Activated T-helper 1 cell treated with anti-CD3 and anti-CD28 coated beads, Interleukin-2, amount 50 U/mL, for 16 hours (primary cell): ENCODE data around the gene LIMS3.
"Not testable (repeated sequence)": the region's sequence is repeated elsewhere in the genome, so short reads cannot be mapped to it uniquely, and the experiment has no call there.

Experiments
- DNase-seq, 2 donors: peaks; one replicate each; pipeline ENCODE4 v3.0.0-alpha.2; 2020; ENCODE audit warnings: low read depth in 1 of 2, low spot score in 1 of 2

The LIMS3 gene, protein sequence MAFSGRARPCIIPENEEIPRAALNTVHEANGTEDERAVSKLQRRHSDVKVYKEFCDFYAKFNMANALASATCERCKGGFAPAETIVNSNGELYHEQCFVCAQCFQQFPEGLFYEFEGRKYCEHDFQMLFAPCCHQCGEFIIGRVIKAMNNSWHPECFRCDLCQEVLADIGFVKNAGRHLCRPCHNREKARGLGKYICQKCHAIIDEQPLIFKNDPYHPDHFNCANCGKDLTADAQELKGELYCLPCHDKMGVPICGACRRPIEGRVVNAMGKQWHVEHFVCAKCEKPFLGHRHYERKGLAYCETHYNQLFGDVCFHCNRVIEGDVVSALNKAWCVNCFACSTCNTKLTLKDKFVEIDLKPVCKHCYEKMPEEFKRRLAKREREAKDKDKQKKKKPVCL

DNA sequence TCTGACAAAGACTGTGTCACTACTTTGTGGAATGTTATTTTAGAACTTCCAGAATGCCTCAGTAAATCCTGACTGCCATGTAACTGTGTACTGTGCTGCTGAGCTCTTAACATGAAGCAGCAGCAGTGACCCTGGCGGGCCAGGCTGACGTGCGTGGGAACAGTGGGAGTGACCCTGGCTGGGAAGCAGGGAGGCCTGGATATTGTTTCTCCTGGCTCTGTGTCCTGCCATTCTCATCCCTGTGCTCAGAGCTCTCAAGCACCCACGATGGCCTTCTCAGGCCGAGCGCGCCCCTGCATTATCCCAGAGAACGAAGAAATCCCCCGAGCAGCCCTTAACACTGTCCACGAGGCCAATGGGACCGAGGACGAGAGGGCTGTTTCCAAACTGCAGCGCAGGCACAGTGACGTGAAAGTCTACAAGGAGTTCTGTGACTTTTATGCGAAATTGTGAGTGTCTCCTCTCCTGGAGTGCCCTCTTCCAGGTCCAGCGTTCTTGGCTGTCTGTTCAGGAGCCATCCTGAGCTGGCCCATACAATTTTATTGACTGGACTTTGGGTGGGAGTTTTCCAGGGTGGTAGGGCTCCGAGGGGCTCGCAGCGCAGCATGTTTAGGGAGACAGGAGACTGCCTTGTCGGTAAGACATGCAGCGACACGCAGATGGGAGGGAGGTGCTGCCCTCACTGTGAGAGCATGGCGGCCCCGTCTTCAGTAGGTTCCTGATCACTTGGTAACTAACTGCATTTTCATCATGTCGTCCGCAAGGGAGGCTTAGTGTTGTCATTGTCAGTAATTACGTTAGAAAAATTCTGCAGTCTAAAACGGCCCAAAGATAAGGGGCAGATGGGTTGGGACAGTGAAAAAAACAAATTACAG lies at the start of gene LIMS3:
Gene LIMS3 (plus strand): TSS at position 227 of the 875 bp plus-strand sequence. CDS start 41 bp downstream, at position 268.
- DNase-seq: not testable (repeated sequence)

GRCh38 chr2:109871129-109871751 lies 27.2 kb upstream of the LIMS3 start:
- DNase-seq: not testable (repeated sequence)

- not testable (repeated sequence) for DNase-seq
Measured at GRCh38 chr2:109876625-109877024, 21.9 kb upstream of the LIMS3 start.

DNA sequence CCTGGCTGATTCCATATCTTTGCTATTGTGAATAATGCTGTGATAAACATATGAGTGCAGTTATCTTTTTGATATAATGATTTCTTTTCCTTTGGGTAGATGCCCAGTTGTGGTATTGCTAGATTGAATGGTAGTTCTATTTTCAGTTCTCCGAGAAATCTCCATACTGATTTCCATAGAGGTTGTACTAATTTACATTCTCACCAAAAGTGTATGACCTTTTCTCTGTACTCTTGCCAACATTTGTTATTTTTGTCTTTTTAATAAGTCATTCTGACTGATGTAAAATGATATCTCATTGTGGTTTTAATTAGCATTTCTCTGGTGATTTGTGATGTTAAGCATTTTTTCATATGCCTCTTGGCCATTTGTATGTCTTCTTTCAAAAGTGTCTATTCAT lies 16.4 kb upstream of the LIMS3 start:
- not testable (repeated sequence) for DNase-seq

DNA sequence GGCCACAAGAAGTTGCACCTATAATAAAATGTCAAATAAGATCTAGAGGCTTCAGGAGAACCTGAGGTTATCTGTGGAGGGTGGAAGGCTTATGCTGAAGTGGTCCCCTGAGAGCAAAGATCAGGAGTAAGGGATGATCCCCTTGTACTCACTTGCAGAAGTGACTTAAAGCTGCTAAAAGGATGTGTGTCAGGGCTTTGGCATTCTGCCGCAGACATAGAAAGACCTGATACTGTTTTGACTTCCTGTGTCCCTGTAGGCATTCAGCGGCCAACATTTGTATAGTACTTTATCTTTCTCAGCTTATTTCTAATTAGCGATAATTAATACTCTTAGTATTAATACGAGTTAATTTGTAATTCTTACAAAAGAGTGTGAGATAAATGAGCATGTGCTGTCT lies 10.1 kb upstream of the LIMS3 start:
- DNase-seq: not testable (repeated sequence)

DNA sequence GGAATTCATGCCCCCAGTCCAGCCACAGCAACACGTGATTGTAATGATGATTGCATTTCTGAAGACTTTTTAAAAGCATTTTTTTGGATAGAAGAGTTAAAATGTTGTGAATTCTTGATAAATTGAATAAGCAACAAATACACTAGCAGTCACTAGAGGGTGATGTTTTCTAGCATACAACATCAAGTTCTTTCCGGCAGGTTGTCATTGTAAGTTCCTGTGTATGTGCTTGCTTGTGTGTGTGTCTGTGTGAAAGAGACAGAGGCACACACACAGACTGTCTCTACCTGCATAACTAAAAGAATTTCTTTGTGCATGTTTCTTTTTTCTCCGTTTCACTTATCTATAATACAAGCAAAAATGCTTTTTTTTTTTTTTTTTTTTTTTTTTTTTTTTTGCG lies 8.6 kb upstream of the LIMS3 start:
- not testable (repeated sequence) for DNase-seq

DNA sequence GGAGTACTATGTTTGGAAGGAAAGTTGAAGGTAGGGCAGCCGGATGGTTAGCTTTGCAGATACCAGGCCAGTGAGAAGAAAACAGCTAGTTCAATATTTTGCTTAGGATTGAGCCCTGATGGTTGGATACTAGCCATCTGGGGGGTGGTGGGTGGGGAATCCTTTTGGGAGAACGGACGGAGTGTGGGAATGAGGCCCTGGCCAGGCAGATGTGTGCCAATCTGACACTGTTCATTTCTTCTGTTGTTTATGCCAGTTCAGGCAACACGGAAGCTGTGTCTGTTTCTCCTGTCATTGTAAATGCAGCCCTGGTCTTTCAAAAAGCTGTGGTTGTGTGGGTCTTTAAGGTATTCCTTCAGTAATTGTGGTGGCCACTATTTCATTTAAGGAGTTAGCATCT lies 7.5 kb upstream of the LIMS3 start:
- DNase-seq: not testable (repeated sequence)

- DNase-seq: not testable (repeated sequence)
Measured at GRCh38 chr2:109893736-109894135, 4.8 kb upstream of the LIMS3 start.

DNA sequence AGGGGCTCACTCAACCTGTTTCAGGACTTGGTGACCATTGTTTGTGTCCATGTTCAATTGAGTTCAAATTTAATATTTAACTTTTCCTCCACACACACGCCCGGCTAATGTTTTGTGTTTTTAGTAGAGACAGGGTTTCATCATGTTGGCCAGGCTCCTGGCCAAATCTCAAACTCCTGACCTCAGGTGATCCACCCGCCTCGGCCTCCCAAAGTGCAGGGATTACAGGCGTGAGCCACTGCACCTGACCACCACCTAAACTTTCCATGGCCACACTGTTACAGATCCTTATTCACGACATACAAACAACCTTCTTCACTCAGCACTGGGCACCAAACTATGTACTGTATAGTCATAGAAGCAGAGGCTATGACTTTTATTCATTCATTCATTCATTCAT lies 4.3 kb upstream of the LIMS3 start:
- DNase-seq: not testable (repeated sequence)

GRCh38 chr2:109895090-109895869 lies 3.2 kb upstream of the LIMS3 start:
- DNase-seq: not testable (repeated sequence)

DNA sequence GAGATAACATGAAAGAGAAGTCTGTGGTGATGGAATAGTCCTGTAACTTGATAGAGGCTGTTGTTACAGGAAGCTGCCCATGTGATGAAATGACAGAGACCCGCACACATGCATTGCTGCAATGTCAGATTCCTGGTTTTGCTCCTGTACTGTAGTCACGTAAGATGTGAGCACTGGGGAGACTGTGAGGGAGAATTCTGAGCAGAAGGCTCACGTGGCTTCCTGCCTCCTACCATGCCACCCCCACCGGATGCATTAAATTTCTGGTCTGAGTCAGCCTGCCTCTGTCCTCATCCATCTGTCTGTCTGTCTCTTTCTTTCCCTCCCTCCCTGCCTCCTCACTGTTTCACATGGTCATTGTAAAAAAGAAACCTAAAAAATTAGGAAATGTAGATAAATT lies 2.3 kb upstream of the LIMS3 start:
- not testable (repeated sequence) for DNase-seq

DNA sequence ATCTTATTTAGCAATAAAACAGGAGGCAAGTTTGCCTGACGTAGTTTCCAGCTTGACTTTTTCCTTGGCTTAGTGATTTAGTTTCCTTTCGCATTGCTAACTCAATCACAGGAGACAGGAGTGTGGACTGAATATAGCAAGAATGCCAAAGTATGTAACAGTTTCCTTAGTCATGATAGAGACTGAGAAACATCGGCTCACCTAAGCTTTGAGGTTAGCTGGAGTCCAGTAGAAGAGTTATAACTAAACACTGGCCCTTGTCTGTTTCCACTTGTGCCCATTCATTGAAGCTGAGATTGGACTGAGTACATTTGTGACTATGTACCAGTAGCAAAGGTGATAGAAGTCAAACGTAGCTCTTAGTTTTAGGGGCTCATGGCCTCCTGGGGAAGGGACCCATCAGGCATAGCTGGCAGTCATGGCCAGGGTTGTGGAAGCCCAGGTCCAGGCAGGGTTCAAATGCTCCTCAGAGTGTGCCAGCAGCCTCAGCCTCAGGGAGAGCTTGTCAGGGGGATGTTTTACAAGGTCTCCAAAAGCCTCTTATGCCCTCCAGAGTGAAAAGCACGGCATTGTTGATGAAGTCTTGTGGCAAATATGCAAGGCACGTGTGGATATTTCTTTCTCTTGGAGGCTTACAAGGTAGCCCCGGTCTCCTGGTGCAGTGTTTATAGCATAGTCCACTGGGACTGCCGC lies 573 bp upstream of the LIMS3 start:
- DNase-seq: not testable (repeated sequence)

DNA sequence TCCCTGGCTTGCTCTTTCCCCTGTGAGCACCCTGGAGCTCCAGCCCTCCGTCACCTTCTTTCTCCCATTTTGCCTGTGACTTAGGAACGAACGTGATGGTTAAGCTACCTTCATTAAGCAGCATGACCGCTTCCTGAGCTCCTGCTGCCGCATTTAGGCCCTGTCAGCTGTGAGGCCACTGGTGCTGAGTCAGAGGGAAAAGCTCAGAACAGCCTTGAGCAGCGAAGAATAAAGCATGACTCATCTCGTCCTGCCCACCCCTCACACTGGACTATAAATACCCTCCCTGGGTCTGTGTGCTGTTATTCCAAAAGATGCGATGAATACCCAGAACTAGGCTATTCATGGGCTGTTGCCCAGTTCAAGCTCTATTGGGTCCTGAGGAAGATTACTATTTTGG lies 7.3 kb downstream of the LIMS3 start:
- not testable (repeated sequence) for DNase-seq

GRCh38 chr2:109908626-109909025 lies 10.1 kb downstream of the LIMS3 start:
- not testable (repeated sequence) for DNase-seq

- DNase-seq: not testable (repeated sequence)
Measured at GRCh38 chr2:109910789-109911188, 12.3 kb downstream of the LIMS3 start.

- DNase-seq: not testable (repeated sequence)
Measured at GRCh38 chr2:109913911-109914310, 15.4 kb downstream of the LIMS3 start.

DNA sequence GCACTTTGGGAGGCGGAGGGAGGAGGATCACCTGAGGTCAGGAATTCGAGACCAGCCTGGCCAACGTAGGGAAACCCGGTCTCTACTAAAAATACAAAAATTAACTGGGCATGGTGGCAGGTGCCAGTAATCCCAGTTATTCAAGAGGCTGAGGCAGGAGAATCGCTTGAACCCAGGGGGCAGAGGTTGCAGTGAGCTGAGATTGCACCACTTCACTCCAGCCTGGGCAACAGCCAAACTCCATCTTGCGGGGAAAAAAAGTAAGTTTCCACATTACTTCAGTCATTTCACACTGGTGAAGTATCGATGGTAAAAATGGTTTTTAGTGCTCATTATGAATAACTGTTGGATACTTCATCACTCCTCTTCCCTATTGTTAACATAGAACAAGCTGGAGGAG lies 16.1 kb downstream of the LIMS3 start:
- not testable (repeated sequence) for DNase-seq

GRCh38 chr2:109915830-109916229 lies 17.3 kb downstream of the LIMS3 start:
- DNase-seq: not testable (repeated sequence)

GRCh38 chr2:109920162-109920561 lies 21.7 kb downstream of the LIMS3 start:
- DNase-seq: not testable (repeated sequence)
